Ammon's horn (tissue), 1 donor: Measurements from ENCODE around the gene PKN2.

Experiments used
- DNase-seq: peaks from one replicate; pipeline ENCODE4 v3.0.0-alpha.2; 2016; ENCODE audit warnings: low spot score

The PKN2 gene

DNA sequence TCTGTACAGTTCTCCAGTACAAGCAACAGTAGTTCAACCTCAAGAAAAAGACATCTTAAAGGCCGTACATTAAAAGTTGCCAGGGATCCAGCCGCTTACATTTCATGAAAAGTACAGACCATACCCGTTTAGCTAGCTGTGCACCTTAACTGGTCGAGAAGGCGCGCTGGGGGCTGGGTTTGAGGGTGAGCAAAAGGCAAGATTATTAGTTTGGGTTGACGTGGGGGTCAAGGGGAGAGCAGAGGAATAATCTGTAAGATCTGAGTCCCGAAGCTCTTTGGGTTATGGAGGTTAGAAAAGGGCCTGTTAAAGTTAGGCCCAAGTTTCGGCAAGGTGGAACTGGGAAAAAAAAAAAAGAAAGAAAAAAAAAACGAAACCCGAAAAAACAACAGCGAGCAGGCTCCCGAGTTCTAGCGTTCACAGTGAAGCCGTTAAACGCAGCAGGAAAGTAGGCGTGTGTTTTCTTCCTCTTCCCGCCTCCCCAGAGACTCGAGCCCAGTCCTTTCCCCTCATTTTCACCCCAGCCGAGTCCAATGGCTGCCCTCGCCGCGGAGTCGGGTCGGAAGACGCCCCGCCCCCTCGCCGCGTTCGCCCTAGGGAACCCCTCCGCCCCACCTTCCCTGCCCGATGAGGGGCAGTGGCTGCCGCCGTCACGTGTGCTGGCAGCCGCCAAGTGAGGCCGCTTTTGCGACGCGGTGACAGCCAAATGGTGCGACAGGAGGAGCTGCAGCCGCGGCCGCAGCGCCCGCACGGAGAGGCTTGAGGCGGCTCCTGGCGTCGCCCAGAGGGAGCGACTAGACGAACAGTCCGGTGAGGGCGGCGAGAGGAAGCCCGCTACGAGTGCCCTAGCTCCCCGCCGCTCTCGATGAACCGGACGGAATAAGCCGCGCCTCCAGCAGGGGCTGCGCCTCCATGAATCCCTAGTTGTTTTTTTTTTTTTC lies at the start of gene PKN2:
PKN2 (plus strand) TSS at position 733 of the 941 bp plus-strand sequence. CDS start 308 bp downstream, outside the sequence.
- DNase-seq: peak; percentile 98

DNA sequence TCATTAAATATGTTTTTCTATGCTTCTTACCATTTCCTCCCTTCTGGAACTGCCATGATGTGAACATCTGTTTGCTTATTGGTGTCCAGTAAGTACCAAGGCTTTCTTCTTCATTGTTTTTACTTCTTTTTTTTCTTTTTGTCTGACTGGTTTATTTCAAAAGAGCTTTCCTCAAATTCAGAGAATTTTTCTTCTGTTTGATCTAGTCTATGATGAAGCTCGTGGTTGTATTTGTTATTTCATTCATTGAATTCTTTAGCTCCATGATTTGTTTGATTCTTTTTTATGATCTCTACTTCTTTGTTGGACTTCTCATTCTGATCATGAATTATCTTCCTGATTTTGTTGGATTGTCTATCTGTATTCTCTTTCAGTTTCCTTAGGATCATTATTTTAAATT lies 49.5 kb upstream of the PKN2 start:
- no peak for DNase-seq

DNA sequence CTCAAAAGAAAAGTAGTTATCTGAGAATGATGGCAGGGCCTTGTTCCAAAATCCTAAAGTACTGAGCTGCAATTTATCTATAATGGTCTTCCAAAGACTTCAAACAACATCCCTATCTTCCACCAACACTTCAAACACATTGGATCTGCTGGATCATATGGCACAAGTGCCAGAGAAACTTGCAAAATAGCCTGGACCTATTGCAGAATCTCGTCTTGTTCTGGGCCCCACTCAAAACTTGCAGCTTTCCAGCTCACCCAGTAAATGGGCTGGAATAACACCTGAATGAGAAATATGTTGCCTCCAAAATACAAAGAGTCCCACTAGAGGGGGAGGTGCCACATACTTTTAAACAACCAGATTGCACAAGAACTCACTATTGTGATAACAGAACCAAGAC lies 44.0 kb upstream of the PKN2 start:
- DNase-seq: no peak

DNA sequence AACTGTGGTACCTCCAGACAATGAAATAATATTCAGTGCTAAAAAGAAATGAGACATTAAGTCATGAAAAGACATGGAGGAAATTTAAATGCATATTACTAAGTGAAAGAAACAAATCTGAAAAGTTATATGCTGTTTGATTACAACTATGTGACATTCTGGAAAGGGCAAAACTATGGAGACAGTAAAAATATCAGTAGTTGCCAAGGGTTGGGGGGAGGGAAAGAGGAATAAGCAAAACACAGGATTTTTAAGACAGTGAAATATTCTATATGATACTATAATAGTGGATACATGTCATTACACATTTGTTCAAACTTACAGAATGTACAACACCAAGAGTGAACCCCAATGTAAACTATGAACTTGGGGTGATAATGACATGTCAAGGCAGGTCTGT lies 38.2 kb upstream of the PKN2 start:
- DNase-seq: no peak

DNA sequence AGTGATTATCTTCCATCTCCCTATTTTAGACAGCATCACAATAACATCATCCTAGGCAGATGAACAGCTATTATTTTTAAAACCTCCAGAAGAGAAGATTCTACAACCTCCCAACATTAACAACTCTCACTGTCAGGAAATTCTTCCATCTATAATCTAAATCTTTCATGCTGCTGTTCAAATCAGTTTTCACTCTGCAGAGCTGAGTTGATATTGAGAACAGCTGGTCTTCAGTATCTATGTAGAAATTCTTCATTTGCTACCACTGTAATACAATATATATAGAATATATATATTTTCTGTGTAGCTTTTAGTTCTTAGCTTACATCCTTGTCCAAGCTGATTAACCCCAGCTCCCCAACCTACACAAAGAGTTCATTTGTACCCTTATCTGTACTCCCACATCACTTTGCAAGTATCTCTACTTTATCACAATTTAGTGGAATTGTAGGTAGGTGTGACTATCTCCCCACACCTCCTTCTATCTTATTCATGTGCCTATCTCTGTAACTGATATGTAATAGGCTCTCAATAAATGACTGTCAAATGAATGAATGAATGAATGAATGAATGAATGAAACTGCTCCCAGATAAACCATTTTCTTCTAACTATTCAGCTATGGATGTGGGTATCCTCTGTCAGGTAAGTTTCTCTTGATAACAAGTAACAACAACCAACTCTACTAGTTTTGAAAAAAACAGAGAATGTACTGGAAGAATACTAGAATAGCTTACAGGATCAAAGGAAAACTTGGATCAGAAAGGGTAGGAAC lies 37.4 kb upstream of the PKN2 start:
- DNase-seq: no peak

DNA sequence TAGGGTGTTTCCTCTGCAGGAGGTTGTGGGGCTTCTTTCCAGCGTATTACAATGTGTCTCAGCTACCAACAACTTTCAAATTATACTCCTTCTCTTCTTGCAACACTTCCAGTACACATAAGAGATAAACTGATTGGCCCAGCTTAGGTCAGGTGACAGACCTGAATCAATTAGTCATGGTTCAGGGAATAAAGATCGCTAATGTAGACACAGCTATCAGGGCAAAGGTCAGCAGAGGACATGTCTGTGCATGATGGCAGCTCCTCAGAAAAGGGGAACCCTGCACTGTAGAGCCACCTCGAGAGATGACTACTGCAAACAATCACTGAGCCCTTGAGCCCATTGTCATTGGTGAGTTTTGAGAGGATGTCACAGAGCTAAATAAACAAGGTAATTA lies 36.8 kb upstream of the PKN2 start:
- no peak for DNase-seq

DNA sequence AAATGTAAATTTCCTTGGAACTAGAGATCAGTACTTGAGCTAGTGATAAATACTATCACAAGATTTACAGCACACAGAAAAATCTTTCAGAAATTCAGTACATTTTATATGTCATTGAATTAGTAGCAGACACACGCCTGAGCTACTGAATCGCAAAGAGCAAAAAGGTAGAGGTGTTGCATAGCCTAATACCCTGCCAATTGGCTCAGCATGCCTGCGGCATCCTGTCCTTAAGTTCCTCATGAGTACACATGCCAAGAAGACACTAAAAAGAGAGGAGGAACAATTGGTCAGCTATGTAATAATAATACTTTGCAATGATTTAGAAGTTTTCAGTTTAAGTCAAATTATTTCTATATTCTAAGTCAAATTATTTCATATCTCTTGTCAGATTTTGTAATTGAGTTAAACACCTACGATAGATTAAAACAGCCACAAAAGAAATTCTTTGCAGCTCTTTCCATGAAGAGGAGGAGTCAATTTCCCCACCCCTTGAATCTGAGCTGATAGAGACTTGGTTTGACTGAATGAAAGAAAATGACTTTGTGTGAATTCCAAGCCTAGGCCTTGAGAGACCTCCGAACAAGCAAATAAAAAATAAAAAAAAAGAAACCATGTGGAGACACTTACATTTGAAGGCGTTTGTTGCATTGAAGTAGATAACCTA lies 36.2 kb upstream of the PKN2 start:
- DNase-seq: no peak

DNA sequence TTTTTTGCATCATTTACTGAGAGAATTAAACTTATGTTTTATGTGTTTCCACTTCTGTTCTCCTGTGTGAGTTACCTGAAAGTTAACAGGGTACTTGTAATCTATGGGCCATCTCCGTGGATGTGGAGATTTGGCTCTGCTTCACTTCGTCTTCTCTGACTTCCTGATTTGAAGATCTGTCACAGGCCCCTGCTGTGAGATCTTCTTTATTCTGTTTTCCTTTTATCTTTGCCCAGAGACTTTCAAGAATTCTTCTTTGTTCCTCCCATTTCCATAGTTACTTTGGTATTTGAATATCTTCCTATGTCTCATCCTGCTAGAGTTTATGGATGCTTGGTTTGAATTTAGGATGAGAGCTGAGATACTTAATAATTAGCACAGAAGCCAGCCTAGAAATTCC lies 35.4 kb upstream of the PKN2 start:
- no peak for DNase-seq

DNA sequence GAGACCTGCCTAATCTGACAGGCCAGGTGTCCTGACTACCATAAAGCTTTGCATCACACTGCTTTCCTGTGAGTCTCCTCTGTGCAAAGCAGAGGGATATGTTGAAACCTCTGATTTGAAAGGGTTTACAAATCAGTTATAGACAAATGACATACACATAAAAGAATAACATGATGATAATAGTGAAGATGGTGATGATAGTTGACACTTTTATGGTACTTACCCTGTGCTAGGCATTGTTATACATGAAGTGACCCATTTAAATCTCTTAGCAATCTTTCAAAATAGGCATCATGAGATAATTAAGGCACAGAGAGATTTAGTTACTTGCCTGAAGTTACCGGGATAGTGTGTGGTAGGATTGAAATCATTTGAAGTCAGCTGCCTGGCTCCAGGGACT lies 34.1 kb upstream of the PKN2 start:
- no peak for DNase-seq

DNA sequence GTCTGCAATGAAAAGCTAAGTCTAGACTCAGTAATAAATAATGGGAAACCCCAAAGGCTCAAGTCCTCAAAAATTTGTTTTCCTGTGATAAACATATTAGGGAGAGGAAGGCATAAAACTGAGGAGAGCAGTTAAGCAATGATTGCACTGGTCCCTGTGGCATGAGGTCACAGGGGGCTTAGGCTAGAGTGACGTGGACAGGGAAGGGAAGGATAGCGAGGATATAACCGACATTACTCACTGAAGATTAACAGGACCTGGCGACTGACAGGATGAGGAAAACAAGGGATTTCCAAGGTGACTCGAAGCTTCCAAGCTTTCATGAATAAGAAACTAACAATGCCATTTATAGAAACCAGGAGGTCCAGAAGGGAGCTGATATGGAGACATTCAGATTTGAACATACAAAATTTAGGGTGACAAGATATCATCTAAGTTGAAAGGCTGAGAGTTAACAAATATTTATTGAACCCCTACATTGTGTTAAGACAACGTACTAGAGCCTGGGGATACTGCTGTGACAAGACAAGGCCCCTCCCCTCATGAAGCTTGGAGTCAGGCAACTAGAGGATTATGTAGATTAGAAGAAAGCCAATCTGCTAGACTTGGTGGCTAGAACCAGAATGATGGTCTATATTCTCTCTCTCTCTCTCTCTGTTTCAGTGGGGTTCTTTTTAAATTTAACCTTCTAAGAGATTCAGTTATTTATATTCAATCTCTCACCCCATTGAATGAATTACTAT lies 33.2 kb upstream of the PKN2 start:
- DNase-seq: no peak

DNA sequence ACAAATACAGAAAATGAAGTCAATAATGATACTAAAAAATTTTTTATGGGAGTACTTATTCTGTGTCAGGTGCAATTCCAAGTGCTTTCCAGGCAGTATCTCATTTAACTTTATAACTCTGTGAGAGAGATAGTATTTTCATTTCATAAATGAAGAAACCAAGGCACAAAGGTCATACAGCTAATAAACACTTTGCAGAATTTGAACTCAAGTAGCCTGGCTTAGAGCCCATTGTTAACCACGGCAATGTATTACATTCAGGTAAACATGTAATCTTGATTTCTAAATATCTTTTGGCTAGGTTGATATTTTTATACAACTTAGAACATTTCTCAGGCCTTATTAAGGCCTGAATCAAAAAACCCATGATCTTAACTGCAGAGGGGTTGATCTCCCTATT lies 28.9 kb upstream of the PKN2 start:
- DNase-seq: no peak

DNA sequence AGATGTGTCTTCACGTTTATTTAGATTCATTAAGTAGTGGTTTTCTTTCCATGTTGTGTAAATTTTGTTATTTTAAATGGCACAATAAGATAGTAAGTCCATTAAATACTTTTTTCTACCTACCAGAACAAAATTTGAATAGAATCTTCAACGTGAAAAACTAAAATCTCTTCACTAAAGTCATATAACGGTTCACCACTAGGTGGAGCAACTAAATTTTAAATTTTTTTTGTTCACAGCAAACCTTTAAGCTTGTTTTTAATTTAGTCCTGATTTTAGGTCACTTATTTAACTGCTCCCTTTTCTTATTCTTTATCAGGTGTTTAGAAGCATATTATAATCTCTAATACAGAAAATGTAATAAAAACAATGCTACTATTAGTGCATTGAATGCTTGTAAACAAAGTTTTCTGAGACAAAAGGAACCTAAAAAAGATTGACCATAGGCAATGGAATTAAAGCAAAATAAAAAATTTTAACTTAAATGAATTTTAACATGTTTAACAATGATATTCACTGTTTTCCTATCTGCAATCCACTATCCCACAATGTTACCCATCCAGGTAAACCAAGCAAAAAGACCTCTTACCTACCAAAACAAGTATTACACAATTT lies 28.3 kb upstream of the PKN2 start:
- DNase-seq: peak; percentile 4

DNA sequence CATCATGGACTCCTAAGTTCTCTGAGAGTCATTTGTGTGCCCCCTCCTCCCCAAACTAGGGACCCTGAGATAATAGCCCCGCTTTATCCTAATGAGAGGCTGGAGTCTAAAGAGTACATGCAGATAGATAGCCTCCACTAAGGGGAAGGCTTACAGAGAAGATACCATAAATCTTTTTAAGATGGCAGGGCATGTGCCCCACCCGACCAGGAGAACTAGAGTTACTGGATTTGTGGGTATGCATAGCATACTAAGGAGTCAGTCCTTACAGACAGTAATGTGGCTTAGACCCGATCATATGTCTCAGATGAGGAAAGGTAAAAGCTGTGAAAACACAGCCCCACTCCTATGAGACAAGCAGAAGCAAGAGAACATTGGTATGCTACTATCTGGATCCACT lies 25.7 kb upstream of the PKN2 start:
- DNase-seq: no peak

DNA sequence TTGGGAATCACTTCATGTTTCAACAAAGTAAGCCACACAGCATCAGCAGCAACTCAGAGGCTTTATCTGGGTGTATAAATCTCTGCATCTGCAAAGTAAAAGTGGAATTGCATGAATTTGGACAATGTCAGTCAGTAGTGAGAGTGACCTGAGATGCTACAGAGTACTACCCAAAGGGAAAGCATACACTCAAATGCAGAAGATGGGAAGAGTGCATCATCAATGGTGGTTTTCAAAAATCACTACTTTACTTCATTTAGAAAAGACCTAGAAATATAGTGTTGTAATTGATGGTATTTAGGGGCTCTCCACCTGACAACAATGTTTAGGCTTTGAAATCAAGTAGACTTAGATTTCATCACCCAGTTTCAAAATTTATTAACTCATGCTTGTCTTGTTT lies 24.5 kb upstream of the PKN2 start:
- DNase-seq: no peak

DNA sequence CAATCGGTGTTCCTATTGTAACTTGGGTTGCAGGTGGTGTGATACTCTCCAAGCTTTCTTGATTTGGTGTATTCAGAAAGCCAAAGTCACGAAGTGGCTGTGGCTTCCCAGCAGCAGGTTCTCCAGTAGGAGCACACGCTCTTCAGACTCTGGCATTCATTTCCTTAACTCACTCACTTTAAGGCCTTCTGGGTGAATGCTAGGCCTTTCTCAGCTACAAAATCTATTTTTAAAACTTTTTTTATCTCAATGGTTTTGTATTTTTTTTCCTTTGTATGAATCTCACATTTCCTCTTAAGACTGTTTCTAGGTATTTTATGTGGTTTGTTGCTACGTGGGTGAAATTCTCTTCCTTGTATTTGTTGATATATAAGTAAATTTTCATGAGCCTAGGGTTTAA lies 22.9 kb upstream of the PKN2 start:
- no peak for DNase-seq

DNA sequence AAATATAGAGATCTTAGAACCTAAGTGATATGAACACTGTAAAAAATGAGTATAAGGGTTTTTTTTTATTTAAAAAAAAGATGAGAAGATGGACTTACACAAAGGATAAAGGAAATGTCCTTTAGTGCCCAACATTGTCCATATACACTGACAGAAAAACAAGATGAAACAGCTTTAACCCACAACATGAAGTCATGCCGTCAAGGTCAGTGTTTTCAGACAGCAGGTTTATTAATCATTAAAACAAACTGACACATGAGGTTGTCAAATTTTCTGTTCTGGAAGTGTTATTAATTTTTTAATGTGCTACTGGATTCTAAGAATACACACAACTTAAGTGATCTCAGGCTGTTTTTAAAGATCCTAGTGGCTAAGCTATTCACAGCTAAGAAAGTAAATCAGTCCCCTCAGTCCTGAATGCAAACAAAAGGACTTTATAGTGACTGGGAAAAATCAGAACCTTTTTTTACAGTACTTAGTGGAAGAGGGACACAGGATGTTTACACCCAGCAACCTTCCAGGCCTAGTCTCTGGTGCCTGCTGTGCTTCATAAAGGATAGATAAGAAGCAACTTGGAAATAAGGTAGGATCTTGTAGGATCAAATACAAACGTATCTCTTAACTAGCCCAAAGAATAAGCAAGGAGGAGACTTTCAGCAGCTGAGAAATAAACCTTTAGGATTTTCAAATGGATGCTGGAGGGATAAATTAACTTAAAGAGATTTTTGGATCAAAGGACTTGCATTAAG lies 21.9 kb upstream of the PKN2 start:
- DNase-seq: no peak

DNA sequence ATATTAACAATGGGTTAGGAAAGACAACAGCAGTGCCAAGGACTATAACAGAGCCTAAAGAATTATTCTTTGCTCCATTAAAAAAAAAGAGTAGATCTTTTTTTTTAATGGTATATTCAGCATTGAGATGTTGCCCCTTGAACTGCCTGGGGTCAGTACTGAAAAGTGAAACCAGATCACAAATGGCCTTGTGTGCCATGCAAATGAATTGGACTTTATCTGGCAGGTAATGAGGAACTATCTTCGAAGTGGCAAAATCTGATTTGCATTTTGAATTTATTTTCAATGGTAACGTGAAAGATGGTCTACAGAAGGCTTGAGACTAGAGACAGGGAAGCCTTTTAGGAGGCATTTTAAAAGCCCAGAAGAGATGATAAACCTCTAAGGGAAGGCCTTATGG lies 21.4 kb upstream of the PKN2 start:
- no peak for DNase-seq

DNA sequence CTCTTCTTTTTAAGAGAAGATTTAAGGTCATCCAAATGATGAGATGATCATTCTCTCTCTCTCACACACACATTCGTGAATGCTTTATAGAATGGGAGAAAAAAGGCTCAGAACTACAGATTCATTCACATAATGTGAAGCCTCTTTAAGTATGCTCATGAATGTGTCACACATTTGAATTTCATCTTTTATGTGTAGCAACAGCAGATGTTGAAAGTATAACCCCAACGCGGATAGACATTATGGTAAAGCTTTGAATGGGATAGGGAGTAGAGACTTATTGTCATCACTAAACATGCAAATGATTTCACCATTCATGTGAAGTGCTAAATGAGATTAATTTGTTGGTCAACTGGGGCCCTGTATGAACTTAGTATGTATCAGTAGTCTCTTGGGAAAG lies 15.7 kb upstream of the PKN2 start:
- no peak for DNase-seq

DNA sequence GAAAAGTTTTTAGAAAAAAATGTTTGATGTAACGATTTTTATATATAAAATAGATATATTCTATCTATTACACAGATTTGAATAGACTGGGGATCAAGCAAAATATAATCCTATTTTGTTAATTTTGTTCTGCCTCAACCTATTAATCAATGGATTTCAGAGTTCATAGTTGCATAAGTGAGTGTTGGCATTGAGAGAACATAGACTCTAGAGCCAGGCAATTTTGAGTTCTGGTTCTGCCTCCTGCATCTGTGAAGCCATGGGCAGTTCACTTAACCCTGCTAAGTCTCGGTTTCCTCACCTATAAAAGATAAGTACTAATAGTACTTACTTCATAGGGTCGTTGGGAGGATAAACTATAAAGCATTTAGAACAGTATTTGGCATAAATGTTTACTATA lies 13.6 kb upstream of the PKN2 start:
- DNase-seq: no peak

DNA sequence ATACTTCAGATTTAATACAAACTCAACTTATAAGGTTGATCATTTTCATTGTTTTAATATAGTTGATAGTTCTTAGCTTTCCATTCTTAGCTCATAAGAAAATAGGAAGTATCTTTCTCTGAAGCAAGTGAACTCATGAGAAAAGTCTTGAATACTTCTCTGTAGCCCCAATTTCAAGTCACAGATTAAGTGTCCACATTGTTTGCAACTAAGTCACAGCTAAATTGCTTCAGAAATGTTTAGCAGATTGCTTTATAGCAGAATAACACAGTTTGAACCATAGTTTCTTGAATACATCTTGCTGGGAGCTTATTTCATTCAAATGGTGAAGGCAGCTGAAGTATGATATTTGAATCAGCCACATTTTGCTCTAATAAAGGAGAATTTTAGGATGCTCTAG lies 10.6 kb upstream of the PKN2 start:
- DNase-seq: no peak

DNA sequence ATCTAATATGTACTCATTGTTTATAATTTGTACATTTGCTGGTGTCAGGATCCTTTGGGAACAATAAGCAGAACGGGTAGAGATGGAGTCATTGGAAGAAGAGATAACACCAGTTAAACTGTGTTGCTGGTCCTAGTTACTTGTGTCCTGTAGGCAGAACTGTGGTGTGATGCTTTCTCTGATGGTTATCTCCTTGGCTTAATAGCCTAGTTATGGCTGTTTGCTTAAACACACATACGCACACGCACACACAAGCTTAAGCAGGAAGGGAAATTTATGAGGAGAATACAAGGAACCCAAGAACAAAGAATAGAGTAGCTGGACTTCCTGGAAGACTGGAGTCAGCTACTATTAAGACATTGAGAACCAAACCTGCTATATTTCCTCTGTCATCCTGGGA lies 5.7 kb upstream of the PKN2 start:
- DNase-seq: no peak
